HepG2 (cell line): Measurements from ENCODE around the gene NCS1. TPM values are rescaled to one million over a fixed set of nuclear protein-coding genes. Genes with fewer than 3 reads are reported as not detected.

Experiments
- ATAC-seq: fragments of 200-7000 bp; cut with Tn5 transposase; 3 replicates; pipeline ENCODE4 v1.9.1; 2020; ENCODE audit warnings: mild to moderate bottlenecking, moderate library complexity
- BruUV-seq: library from RNA; stranded (reverse); fragments of 400-500 nt; replicated peaks from 2 replicates; lab custom pipeline; 2021; lab: Mats Ljungman, UMichigan
- CTCF ChIA-PET: fragments of 300-600 bp; formaldehyde crosslinking; extraction: SDS; loops from one replicate; lab custom pipeline; 2021; ENCODE audit warnings: low total read pairs, inconsistent platforms, low intra/inter-chr PET ratio; lab: Yijun Ruan, JAX
- POLR2A ChIA-PET: fragments of 350-600 bp; sonication (Branson Sonifier 250); formaldehyde crosslinking; loops from one replicate; lab custom pipeline; 2020; ENCODE audit warnings: antibody characterized with exemption, inconsistent platforms; lab: Yijun Ruan, JAX
- DNase-seq: peaks from one replicate; pipeline ENCODE4 v3.0.0-alpha.2; 2015; ENCODE audit warnings: low spot score
- FAIRE-seq: peaks from 3 replicates; lab custom pipeline; 2011; peaks lifted over from hg19 to GRCh38; lab: Jason Lieb, UNC
- H2AFZ ChIP-seq: one replicate; pipeline ENCODE4 v1.6.1; 2011; ENCODE audit warnings: low read length, inconsistent platforms
- H3K27ac ChIP-seq: fragments of 300-600 bp; 3 replicates; pipeline ENCODE4 v1.8.0; 2011; ENCODE audit warnings: mixed run types, mild to moderate bottlenecking, mixed read lengths, low read length, inconsistent platforms; ENCODE audit not compliant: insufficient read depth; ENCODE audit errors: extremely low read length
- H3K27me3 ChIP-seq, 2 experiments: fragments of 200-600 bp in 1 of 2; 2 replicates in 1 of 2; 3 replicates in 1 of 2; pipeline versions ENCODE4 v1.6.0 to v1.8.0; 2011; ENCODE audit warnings: low read length in 2 of 2, mild to moderate bottlenecking in 2 of 2, moderate library complexity in 2 of 2, inconsistent platforms in 1 of 2; ENCODE audit not compliant: insufficient read depth in 2 of 2, control insufficient read depth in 1 of 2
- H3K36me3 ChIP-seq, 2 experiments: fragments of 200-600 bp in 1 of 2; replicated peaks in 1 of 2; 2 replicates in 1 of 2; 3 replicates in 1 of 2; pipeline versions ENCODE4 v1.5.1 to v1.8.0; 2011; ENCODE audit warnings: low read length in 2 of 2, inconsistent platforms in 1 of 2; ENCODE audit not compliant: insufficient read depth in 2 of 2, control insufficient read depth in 1 of 2
- H3K4me1 ChIP-seq: 2 replicates; pipeline ENCODE4 v1.5.1; 2012; ENCODE audit warnings: low read length, inconsistent platforms; ENCODE audit not compliant: insufficient read depth
- H3K4me2 ChIP-seq: 2 replicates; pipeline ENCODE4 v1.6.0; 2011; ENCODE audit warnings: low read depth, low read length, inconsistent platforms
- H3K4me3 ChIP-seq, 3 experiments: fragments of 200-600 bp in 1 of 3; sonication (generic), shearing (Covaris generic) in 1 of 3; replicated peaks in 1 of 3; 2 replicates each; pipeline ENCODE4 v1.5.1; 2011 to 2016; ENCODE audit warnings: low read length in 3 of 3, inconsistent platforms in 2 of 3, low read depth in 2 of 3, mild to moderate bottlenecking in 2 of 3, control low read depth in 1 of 3, mixed read lengths in 1 of 3; ENCODE audit not compliant: insufficient read depth in 1 of 3
- H3K79me2 ChIP-seq: one replicate; pipeline ENCODE4 v1.6.1; 2011; ENCODE audit warnings: low read length, inconsistent platforms; ENCODE audit not compliant: insufficient read depth
- H3K9ac ChIP-seq: 2 replicates; pipeline ENCODE4 v1.6.0; 2011; ENCODE audit warnings: mild to moderate bottlenecking, low read depth, low read length, inconsistent platforms; ENCODE audit not compliant: insufficient read depth
- H3K9me3 ChIP-seq: 2 replicates; pipeline ENCODE4 v1.5.1; 2012; ENCODE audit warnings: mild to moderate bottlenecking, low read length
- H4K20me1 ChIP-seq: 2 replicates; pipeline ENCODE4 v1.6.0; 2011; ENCODE audit warnings: inconsistent platforms, mild to moderate bottlenecking, low read length, moderate library complexity; ENCODE audit not compliant: insufficient read depth
- PBX2 ChIP-seq: IDR thresholded peaks from 2 replicates; pipeline ENCODE4 v1.6.1; 2016; ENCODE audit warnings: control low read depth
- TFAP4 ChIP-seq: sonication (generic); IDR thresholded peaks from 2 replicates; pipeline ENCODE4 v1.6.1; 2016; ENCODE audit warnings: low read depth, borderline replicate concordance
- ZNF263 ChIP-seq: sonication (generic); formaldehyde crosslinking; IDR thresholded peaks from 2 replicates; pipeline ENCODE4 v1.4.0; 2020; ENCODE audit warnings: missing genetic modification reagents
- ZNF770 ChIP-seq: sonication (generic); formaldehyde crosslinking; IDR thresholded peaks from 2 replicates; pipeline ENCODE4 v1.5.0; 2020; ENCODE audit warnings: mild to moderate bottlenecking, missing genetic modification reagents
- WGBS: methylation state at CpG from one replicate; pipeline ENCODE4 v1.1.6; 2017; ENCODE audit warnings: low lambda C conversion rate; 5-methylcytosine and 5-hydroxymethylcytosine counted together
- in situ Hi-C: cut with HindIII; loops from 2 replicates; pipeline ENCODE4 v1.10.0; 2017; ENCODE audit warnings: low pct_unique_long_range_greater_than_20kb; ENCODE audit not compliant: extremely low pct_ligation_motif_present
- intact Hi-C: fragments of 100-400 bp; cut with micrococcal nuclease; formaldehyde crosslinking; loops from one replicate; pipeline ENCODE4 v1.10.0; 2022; ENCODE audit not compliant: unreplicated experiment
- polyA plus RNA-seq, 8 experiments: library from polyadenylated mRNA; depleted of rRNA in 3 of 8; stranded (reverse) in 7 of 8; unstranded in 1 of 8; fragments of >200 nt; fragmentation: Illumina TruSeq in 4 of 8; extraction: Trizol in 4 of 8; gene quantifications; 2 replicates each; pipeline versions ENCODE4 v1.2.1 to v1.2.3, GENCODE V29; 2011 to 2016; ENCODE audit warnings: low read depth in 4 of 8, missing spikeins in 1 of 8, mixed read lengths in 1 of 8; ENCODE audit not compliant: insufficient read depth in 1 of 8
- total RNA-seq, 5 experiments: library from RNA; depleted of rRNA; stranded (reverse); fragments of >200 nt; fragmentation: Illumina TruSeq; extraction: Trizol; gene quantifications; 2 replicates each; pipeline ENCODE4 v1.2.3, GENCODE V29; 2016; ENCODE audit warnings: low read depth in 1 of 5

NCS1 gene
- total and polyA plus RNA-seq, 2 of the 13 experiments (the other 11 are each of a cell fraction or from before 2014, with no cell fraction given): 4.7 to 6.1 TPM

- FAIRE-seq: no peak
- H2AFZ ChIP-seq: no peak overlapping the region
- ChIA-PET CTCF (no interaction called here), POLR2A (no interaction called here)
- no peak for DNase-seq
- no peaks in the 10 kb centered on the region for H3K36me3 ChIP-seq
- H4K20me1 ChIP-seq: no peaks in the 10 kb centered on the region
- H3K4me1 ChIP-seq: peaks cover 38% of the 10 kb centered on the region
- intact Hi-C loops: no loop called here
- H3K9ac ChIP-seq: no peak overlapping the region
- in situ Hi-C loops: no loop called here
- no TSS peak for BruUV-seq
- no peak overlapping the region; the same call in 1 of the 2 replicates for H3K4me2 ChIP-seq
- H3K79me2 ChIP-seq: no peaks in the 10 kb centered on the region
- H3K27ac ChIP-seq: no peak overlapping the region
- H3K27me3 ChIP-seq: peaks cover 0 to 2% of the 10 kb centered on the region in 2 experiments; a peak in 1 of 5 replicates
- TF ChIP-seq TFAP4 (peak; percentile 11; the same call in 1 of the 2 replicates), ZNF770 (CRISPR knock-in tag) (no peak), ZNF263 (CRISPR knock-in tag) (peak; percentile 54), PBX2 (peak; percentile 54; the same call in 1 of the 2 replicates)
- WGBS: 79% methylated on average over 3 of the region's 10 CpGs
- no peak for ATAC-seq
- no peaks in the 10 kb centered on the region for H3K9me3 ChIP-seq
- H3K4me3 ChIP-seq: no peak overlapping the region
These were observed 12.1 kb upstream of the NCS1 start for GRCh38 chr9:130159915-130160670.
